Measurements from ENCODE around the gene PRDM11.

GRCh38 chr11:45215098-45215865, 68.8 kb downstream of the PRDM11 start:
- no peak for TF ChIP-seq CTCF (conservative IDR thresholded peaks at IDR 0.05; ENCODE audit: low read depth, low read length)
- no peak for TF ChIP-seq MAFK (IDR thresholded peaks at IDR 0.05; ENCODE audit: low read depth, low read length)
- TF ChIP-seq RFX5 (IDR thresholded peaks at IDR 0.05; ENCODE audit: low read depth, low read length), result no peak
- no peak for TF ChIP-seq RAD21 (IDR thresholded peaks at IDR 0.05; ENCODE audit: low read length)
- TF ChIP-seq POLR2A (IDR thresholded peaks at IDR 0.05; ENCODE audit: low read depth, low read length), result no peak
- TF ChIP-seq ELK1 (IDR thresholded peaks at IDR 0.05; ENCODE audit: borderline replicate concordance, low read depth, low read length), result no peak
- TF ChIP-seq NFE2L2 (IDR thresholded peaks at IDR 0.05; ENCODE audit: low read depth, low read length), result no peak
- no peak for TF ChIP-seq CEBPB (IDR thresholded peaks at IDR 0.05; ENCODE audit: low read depth, low read length)
- TF ChIP-seq CHD1 (IDR thresholded peaks at IDR 0.05; ENCODE audit: low read depth, low read length), result no peak
- TF ChIP-seq FOS (IDR thresholded peaks at IDR 0.05; ENCODE audit: low read depth, low read length), result no peak
- no peak for TF ChIP-seq BHLHE40 (IDR thresholded peaks at IDR 0.05; ENCODE audit: low read depth, low read length)
